Measurements from ENCODE around the gene ATP7A.
A peak's percentile ranks its signal among the peaks of the same experiment; 100 is the strongest.
"Not testable (repeated sequence)": the region's sequence is repeated elsewhere in the genome, so short reads cannot be mapped to it uniquely, and the experiment has no call there.

ATP7A gene

GRCh38 chrX:77918568-77918967 lies 8.1 kb downstream of the ATP7A start:
- H3K4me1 ChIP-seq (ENCODE audit: control insufficient read depth in 1 of 2, insufficient read depth in 1 of 2, low read depth in 1 of 2, low read length in 1 of 2), result peaks cover 21 to 28% of the 10 kb centered on the region in 2 experiments
- peak overlapping the region; percentile 55 for H3K27ac ChIP-seq
- H3K4me3 ChIP-seq (ENCODE audit: low read depth in 1 of 2, low read length in 1 of 2), result no peak overlapping the region
- H3K27me3 ChIP-seq, result no peaks in the 10 kb centered on the region
- TF ChIP-seq CTCF (IDR thresholded peaks at IDR 0.05), result no peak
- no peaks in the 10 kb centered on the region for H3K9me3 ChIP-seq
- no peaks in the 10 kb centered on the region for H3K36me3 ChIP-seq

- peaks cover 21 to 28% of the 10 kb centered on the region in 2 experiments for H3K4me1 ChIP-seq (ENCODE audit: control insufficient read depth in 1 of 2, insufficient read depth in 1 of 2, low read depth in 1 of 2, low read length in 1 of 2)
Measured at GRCh38 chrX:77919370-77919769, 8.9 kb downstream of the ATP7A start.

GRCh38 chrX:77922787-77923186 lies 12.3 kb downstream of the ATP7A start:
- H3K9me3 ChIP-seq, result no peaks in the 10 kb centered on the region
- no peaks in the 10 kb centered on the region for H3K27me3 ChIP-seq
- H3K4me3 ChIP-seq (ENCODE audit: low read depth in 1 of 2, low read length in 1 of 2), result no peak overlapping the region
- no peak overlapping the region for H3K27ac ChIP-seq
- TF ChIP-seq CTCF (IDR thresholded peaks at IDR 0.05), result no peak
- no peaks in the 10 kb centered on the region for H3K36me3 ChIP-seq
- peaks cover 21 to 30% of the 10 kb centered on the region in 2 experiments for H3K4me1 ChIP-seq (ENCODE audit: control insufficient read depth in 1 of 2, insufficient read depth in 1 of 2, low read depth in 1 of 2, low read length in 1 of 2)

More at GRCh38 chrX:77919370-77919769, 8.9 kb downstream of the ATP7A start:
- H3K27ac ChIP-seq, result peak overlapping the region; percentile 55
- H3K4me3 ChIP-seq (ENCODE audit: low read depth in 1 of 2, low read length in 1 of 2); H3K9me3 ChIP-seq; H3K36me3 ChIP-seq; H3K27me3 ChIP-seq: not testable (repeated sequence)

GRCh38 chrX:77924320-77924859 lies 13.9 kb downstream of the ATP7A start:
- Histone ChIP-seq H3K36me3 (no peaks in the 10 kb centered on the region), H3K27me3 (no peaks in the 10 kb centered on the region), H3K27ac (no peak overlapping the region), H3K4me1 (ENCODE audit: control insufficient read depth in 1 of 2, insufficient read depth in 1 of 2, low read depth in 1 of 2, low read length in 1 of 2) (peaks cover 8 to 14% of the 10 kb centered on the region in 2 experiments), H3K4me3 (ENCODE audit: low read depth in 1 of 2, low read length in 1 of 2) (no peak overlapping the region), H3K9me3 (no peaks in the 10 kb centered on the region)
- no peak for TF ChIP-seq CTCF (IDR thresholded peaks at IDR 0.05)

GRCh38 chrX:77925764-77926163 lies 15.3 kb downstream of the ATP7A start:
- TF ChIP-seq CTCF (IDR thresholded peaks at IDR 0.05), result no peak
- peaks cover 12 to 14% of the 10 kb centered on the region in 2 experiments for H3K4me1 ChIP-seq (ENCODE audit: control insufficient read depth in 1 of 2, insufficient read depth in 1 of 2, low read depth in 1 of 2, low read length in 1 of 2)
- H3K4me3 ChIP-seq (ENCODE audit: low read depth in 1 of 2, low read length in 1 of 2), result no peak overlapping the region
- H3K36me3 ChIP-seq, result no peaks in the 10 kb centered on the region
- H3K9me3 ChIP-seq, result no peaks in the 10 kb centered on the region
- no peaks in the 10 kb centered on the region for H3K27me3 ChIP-seq
- peak overlapping the region; percentile 33 for H3K27ac ChIP-seq

- H3K4me1 ChIP-seq (ENCODE audit: control insufficient read depth in 1 of 2, insufficient read depth in 1 of 2, low read depth in 1 of 2, low read length in 1 of 2), result peaks cover 9% of the 10 kb centered on the region in 2 experiments
- no peak overlapping the region for H3K4me3 ChIP-seq (ENCODE audit: low read depth in 1 of 2, low read length in 1 of 2)
- no peaks in the 10 kb centered on the region for H3K9me3 ChIP-seq
- peak overlapping the region; percentile 66 for H3K27ac ChIP-seq
- H3K27me3 ChIP-seq, result no peaks in the 10 kb centered on the region
- H3K36me3 ChIP-seq, result no peaks in the 10 kb centered on the region
- no peak for TF ChIP-seq CTCF (IDR thresholded peaks at IDR 0.05)
Measured at GRCh38 chrX:77930581-77930980, 20.1 kb downstream of the ATP7A start.
